HL-60 (cell line): ENCODE measurements around the gene PARP14.
A peak's percentile ranks its signal among the peaks of the same experiment; 100 is the strongest.

Experiments used
- DNase-seq, 2 experiments: peaks; one replicate each; pipeline ENCODE4 v3.0.0-alpha.2; 2010 to 2020; ENCODE audit warnings: low read depth in 1 of 2, low spot score in 1 of 2
- H3K27ac ChIP-seq: fragments of 250-450 bp; sonication (Bioruptor Pico); replicated peaks from 2 replicates; pipeline ENCODE4 v1.5.1; 2020; ENCODE audit warnings: mild to moderate bottlenecking, moderate library complexity
- H3K27me3 ChIP-seq: fragments of 250-450 bp; sonication (Bioruptor Pico); 2 replicates; pipeline ENCODE4 v1.5.1; 2021; ENCODE audit warnings: mild to moderate bottlenecking, moderate library complexity; ENCODE audit not compliant: insufficient read depth, poor library complexity, severe bottlenecking
- H3K4me3 ChIP-seq: replicated peaks from 2 replicates; pipeline ENCODE4 v1.5.1; 2011; ENCODE audit warnings: mild to moderate bottlenecking, control low read depth, low read length; ENCODE audit not compliant: insufficient read depth
- GABPA ChIP-seq: IDR thresholded peaks from 2 replicates; pipeline ENCODE4 v1.6.1; 2012; ENCODE audit warnings: low read depth
- POLR2AphosphoS5 ChIP-seq: IDR thresholded peaks from 2 replicates; pipeline ENCODE4 v1.6.1; 2012; ENCODE audit warnings: low read depth
- SPI1 ChIP-seq: IDR thresholded peaks from 2 replicates; pipeline ENCODE4 v1.6.1; 2012; ENCODE audit warnings: low read depth, mild to moderate bottlenecking, borderline replicate concordance
- TF ChIP-seq, protein P1 (sequence below): IDR thresholded peaks from 2 replicates; pipeline ENCODE4 v1.6.1; 2012; ENCODE audit warnings: low read depth; ENCODE audit not compliant: insufficient replicate concordance
- TF ChIP-seq, protein P2 (sequence below): IDR thresholded peaks from one replicate; pipeline ENCODE4 v1.5.1; 2011; ENCODE audit warnings: low read length, control low read depth, inconsistent platforms; ENCODE audit not compliant: insufficient read depth

The PARP14 gene

DNA sequence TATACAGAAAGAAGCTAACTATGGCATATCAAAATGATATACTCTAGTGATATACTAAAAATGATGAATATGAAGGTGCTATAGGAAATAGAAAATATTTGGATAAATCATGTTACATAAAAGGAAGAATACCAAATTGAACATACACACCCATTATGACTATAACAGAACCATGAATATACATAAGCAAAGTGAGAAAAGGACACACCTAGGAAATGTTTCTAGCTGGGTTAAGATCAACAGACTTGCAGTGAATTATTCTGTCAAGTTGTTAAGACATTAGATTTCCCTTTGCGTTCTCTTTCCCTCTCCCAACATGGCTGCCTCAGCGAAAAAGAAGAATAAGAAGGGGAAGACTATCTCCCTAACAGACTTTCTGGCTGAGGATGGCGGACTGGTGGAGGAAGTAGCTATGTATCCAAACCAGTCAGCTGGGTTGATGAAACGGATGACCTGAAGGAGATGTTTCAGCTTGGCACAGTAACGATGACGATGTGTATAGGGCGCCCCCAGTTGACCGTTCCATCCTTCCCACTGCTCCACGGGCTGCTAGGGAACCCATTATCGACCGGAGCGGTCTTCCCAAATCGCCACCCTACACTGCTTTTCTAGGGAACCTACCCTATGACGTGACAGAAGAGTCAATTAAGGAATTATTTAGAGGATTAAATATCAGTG is 20.2 kb upstream of the PARP14 start:
- Histone ChIP-seq H3K27ac (no peak overlapping the region), H3K27me3 (no peaks in the 10 kb centered on the region), H3K4me3 (no peak overlapping the region)
- no peak for DNase-seq
- TF ChIP-seq GABPA, result no peak
- TF ChIP-seq POLR2AphosphoS5, result no peak
- TF ChIP-seq, protein P1, sequence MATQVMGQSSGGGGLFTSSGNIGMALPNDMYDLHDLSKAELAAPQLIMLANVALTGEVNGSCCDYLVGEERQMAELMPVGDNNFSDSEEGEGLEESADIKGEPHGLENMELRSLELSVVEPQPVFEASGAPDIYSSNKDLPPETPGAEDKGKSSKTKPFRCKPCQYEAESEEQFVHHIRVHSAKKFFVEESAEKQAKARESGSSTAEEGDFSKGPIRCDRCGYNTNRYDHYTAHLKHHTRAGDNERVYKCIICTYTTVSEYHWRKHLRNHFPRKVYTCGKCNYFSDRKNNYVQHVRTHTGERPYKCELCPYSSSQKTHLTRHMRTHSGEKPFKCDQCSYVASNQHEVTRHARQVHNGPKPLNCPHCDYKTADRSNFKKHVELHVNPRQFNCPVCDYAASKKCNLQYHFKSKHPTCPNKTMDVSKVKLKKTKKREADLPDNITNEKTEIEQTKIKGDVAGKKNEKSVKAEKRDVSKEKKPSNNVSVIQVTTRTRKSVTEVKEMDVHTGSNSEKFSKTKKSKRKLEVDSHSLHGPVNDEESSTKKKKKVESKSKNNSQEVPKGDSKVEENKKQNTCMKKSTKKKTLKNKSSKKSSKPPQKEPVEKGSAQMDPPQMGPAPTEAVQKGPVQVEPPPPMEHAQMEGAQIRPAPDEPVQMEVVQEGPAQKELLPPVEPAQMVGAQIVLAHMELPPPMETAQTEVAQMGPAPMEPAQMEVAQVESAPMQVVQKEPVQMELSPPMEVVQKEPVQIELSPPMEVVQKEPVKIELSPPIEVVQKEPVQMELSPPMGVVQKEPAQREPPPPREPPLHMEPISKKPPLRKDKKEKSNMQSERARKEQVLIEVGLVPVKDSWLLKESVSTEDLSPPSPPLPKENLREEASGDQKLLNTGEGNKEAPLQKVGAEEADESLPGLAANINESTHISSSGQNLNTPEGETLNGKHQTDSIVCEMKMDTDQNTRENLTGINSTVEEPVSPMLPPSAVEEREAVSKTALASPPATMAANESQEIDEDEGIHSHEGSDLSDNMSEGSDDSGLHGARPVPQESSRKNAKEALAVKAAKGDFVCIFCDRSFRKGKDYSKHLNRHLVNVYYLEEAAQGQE, result no peak
- TF ChIP-seq SPI1, result no peak
- TF ChIP-seq, protein P2, sequence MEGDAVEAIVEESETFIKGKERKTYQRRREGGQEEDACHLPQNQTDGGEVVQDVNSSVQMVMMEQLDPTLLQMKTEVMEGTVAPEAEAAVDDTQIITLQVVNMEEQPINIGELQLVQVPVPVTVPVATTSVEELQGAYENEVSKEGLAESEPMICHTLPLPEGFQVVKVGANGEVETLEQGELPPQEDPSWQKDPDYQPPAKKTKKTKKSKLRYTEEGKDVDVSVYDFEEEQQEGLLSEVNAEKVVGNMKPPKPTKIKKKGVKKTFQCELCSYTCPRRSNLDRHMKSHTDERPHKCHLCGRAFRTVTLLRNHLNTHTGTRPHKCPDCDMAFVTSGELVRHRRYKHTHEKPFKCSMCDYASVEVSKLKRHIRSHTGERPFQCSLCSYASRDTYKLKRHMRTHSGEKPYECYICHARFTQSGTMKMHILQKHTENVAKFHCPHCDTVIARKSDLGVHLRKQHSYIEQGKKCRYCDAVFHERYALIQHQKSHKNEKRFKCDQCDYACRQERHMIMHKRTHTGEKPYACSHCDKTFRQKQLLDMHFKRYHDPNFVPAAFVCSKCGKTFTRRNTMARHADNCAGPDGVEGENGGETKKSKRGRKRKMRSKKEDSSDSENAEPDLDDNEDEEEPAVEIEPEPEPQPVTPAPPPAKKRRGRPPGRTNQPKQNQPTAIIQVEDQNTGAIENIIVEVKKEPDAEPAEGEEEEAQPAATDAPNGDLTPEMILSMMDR, result no peak

- H3K27ac ChIP-seq, result no peak overlapping the region
- no peaks in the 10 kb centered on the region for H3K27me3 ChIP-seq
- DNase-seq, result peak; percentile 69
- no peak for TF ChIP-seq SPI1
- H3K4me3 ChIP-seq, result no peak overlapping the region
These were observed 19.0 kb upstream of the PARP14 start for GRCh38 chr3:122661633-122662032.

DNA sequence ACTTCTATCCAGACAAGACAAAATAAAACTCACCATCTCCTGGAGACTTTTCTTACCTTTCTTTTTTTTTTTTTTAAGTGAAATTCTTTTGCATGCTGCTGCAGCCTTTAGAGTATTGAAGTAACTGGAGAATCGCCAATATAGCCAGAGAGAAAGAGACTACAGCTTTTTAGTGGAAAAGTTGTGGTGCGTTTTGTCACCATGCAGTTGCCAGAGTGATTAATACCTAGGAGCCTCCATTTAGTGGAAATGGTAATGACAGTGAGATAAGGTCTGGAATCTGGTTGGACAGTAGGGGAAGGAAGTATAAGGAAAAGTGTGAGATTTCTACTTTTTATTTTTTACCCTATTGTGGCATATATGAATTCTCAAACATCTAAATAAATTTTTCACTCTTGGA is 18.1 kb upstream of the PARP14 start:
- Histone ChIP-seq H3K27ac (no peak overlapping the region), H3K27me3 (no peaks in the 10 kb centered on the region), H3K4me3 (no peak overlapping the region)
- DNase-seq, result no peak
- TF ChIP-seq, protein P1, result no peak
- TF ChIP-seq SPI1 (no peak), GABPA (no peak), POLR2AphosphoS5 (no peak)
- TF ChIP-seq, protein P2, result no peak

GRCh38 chr3:122665226-122665786 is 15.3 kb upstream of the PARP14 start:
- no peaks in the 10 kb centered on the region for H3K27me3 ChIP-seq
- H3K4me3 ChIP-seq, result no peak overlapping the region
- TF ChIP-seq POLR2AphosphoS5, result no peak
- TF ChIP-seq GABPA, result no peak
- TF ChIP-seq, protein P1, result no peak
- TF ChIP-seq, protein P2, result no peak
- DNase-seq, result no peak
- H3K27ac ChIP-seq, result no peak overlapping the region
